ENCODE data around the gene KIF26A.
A peak's percentile ranks its signal among the peaks of the same experiment; 100 is the strongest.
"Not testable (repeated sequence)": the region's sequence is repeated elsewhere in the genome, so short reads cannot be mapped to it uniquely, and the experiment has no call there.

KIF26A gene

GRCh38 chr14:104221636-104222369 is 83.4 kb downstream of the KIF26A start:
- TF ChIP-seq CTCF (IDR thresholded peaks at IDR 0.05; ENCODE audit: low read length, missing control alignments) = no peak
- no peak overlapping the region for H3K4me3 ChIP-seq (replicated peaks; ENCODE audit: low read depth, low read length)

GRCh38 chr14:104222396-104223036 is 84.1 kb downstream of the KIF26A start:
- no peak for DNase-seq (ENCODE audit: low read depth)
- no peak overlapping the region for H3K4me3 ChIP-seq (replicated peaks; ENCODE audit: low read depth, low read length)
- TF ChIP-seq CTCF (IDR thresholded peaks at IDR 0.05; ENCODE audit: low read length, missing control alignments) = no peak

More at GRCh38 chr14:104221636-104222369, 83.4 kb downstream of the KIF26A start:
- no peak for DNase-seq (ENCODE audit: low read depth)

GRCh38 chr14:104223101-104224041 is 85.0 kb downstream of the KIF26A start:
- no peak overlapping the region for H3K4me3 ChIP-seq (replicated peaks; ENCODE audit: low read depth, low read length)
- no peak for TF ChIP-seq CTCF (IDR thresholded peaks at IDR 0.05; ENCODE audit: low read length, missing control alignments)
- DNase-seq (ENCODE audit: low read depth) = no peak

- TF ChIP-seq CTCF (IDR thresholded peaks at IDR 0.05; ENCODE audit: low read length, missing control alignments) = no peak
- DNase-seq (ENCODE audit: low read depth) = no peak
- H3K4me3 ChIP-seq (replicated peaks; ENCODE audit: low read depth, low read length) = no peak overlapping the region
These were observed 85.7 kb downstream of the KIF26A start for GRCh38 chr14:104224131-104224505.

GRCh38 chr14:104224506-104225277 is 86.3 kb downstream of the KIF26A start:
- H3K4me3 ChIP-seq (replicated peaks; ENCODE audit: low read depth, low read length) = no peak overlapping the region
- no peak for DNase-seq (ENCODE audit: low read depth)
- TF ChIP-seq CTCF (IDR thresholded peaks at IDR 0.05; ENCODE audit: low read length, missing control alignments) = peak; percentile 8

GRCh38 chr14:104225278-104226190 is 87.1 kb downstream of the KIF26A start:
- not testable (repeated sequence) for H3K4me3 ChIP-seq (replicated peaks; ENCODE audit: low read depth, low read length); DNase-seq (ENCODE audit: low read depth)

All from fibroblast of pulmonary artery (primary cell).